NCI-H2196 treated with DMSO at 0.1 percent for 48 hours (cell line): ENCODE measurements around the gene SPAG4.

Experiments
- DNase-seq: peaks from one replicate; lab custom pipeline; 2025; ENCODE audit not compliant: unreplicated experiment; lab: John Stamatoyannopoulos, UW

The SPAG4 gene

DNA sequence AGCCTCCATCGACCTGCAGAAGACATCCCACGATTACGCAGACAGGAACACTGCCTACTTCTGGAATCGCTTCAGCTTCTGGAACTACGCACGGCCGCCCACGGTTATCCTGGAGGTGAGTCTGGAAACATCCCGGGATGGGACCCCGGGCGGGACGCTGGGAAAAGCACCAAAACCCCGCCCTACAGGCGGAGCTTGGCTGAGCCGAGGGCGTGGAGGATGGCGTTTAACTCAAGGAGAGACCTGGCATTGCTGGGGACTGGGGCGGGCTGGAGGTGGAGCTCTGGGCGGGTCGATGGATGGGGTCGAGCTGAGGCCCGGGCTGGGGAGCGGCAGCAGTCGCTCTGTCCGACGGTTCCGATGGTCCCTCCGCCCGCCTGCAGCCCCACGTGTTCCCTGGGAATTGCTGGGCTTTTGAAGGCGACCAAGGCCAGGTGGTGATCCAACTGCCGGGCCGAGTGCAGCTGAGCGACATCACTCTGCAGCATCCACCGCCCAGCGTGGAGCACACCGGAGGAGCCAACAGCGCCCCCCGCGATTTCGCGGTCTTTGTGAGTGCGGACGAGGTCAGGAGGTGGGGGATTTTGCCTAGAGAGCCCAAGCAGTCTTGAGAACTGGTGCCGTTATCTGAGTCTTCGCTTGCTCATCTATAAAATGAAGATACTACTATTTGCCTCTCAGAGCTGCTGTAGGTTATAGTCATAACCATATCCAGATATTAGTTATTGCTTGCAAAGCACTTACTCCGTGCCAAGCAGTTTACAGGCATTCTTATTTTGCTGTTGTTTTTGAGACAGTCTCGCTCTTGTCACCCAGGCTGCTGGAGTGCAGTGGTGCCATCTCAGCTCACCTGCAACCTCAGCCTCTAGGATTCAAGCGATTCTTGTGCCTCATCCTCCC lies 3.8 kb downstream of the SPAG4 start:
- peak; percentile 81 for DNase-seq

DNA sequence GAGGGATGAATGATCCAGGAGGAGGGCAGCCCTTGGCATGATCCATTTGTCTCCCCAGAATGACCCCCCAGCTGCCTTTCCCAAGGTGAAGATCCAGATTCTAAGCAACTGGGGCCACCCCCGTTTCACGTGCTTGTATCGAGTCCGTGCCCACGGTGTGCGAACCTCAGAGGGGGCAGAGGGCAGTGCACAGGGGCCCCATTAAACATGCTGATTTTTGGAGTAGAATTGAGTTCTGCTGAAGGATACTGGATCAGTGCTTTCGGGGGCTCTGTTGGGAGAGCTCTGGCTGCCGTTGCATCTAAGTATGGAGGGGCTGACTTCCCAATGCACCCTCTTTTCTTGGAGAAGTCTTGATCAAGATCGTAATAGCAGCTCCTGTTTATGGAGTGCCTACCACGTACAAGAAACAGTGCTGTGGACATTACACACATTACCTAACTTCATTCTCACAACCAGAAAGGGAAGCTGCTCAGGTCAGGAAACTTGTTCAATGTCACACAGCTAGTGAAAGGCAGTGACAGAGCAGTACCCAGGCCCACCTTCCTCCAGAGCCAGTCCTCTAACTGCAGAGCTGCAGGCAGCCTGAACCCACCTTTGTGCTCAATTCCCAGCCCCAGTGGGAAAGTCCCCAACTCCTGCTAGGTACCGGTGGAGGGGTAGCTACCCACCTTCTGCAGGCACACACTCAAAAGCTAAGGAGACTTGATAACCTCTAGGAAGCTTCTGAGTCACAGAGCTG lies 5.4 kb downstream of the SPAG4 start:
- DNase-seq = no peak

DNA sequence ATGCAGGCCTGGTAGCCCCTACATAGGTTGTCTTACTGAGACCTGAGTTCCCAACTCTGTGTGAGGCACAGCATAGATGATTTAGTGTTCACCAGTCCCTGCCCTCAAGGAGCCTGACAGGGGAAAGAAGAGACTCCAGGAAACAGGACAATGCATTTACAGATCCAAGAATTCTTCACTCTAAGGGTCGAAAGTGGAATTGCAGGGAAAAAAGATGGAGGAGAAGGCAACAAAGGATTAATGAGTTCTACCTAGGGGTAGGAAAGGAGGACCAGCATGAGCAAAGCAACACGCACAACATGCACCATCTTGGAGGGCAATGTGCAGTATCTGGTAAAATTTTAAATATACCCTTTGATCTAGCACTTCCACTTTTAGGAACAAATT lies 5.9 kb downstream of the SPAG4 start:
- no peak for DNase-seq

DNA sequence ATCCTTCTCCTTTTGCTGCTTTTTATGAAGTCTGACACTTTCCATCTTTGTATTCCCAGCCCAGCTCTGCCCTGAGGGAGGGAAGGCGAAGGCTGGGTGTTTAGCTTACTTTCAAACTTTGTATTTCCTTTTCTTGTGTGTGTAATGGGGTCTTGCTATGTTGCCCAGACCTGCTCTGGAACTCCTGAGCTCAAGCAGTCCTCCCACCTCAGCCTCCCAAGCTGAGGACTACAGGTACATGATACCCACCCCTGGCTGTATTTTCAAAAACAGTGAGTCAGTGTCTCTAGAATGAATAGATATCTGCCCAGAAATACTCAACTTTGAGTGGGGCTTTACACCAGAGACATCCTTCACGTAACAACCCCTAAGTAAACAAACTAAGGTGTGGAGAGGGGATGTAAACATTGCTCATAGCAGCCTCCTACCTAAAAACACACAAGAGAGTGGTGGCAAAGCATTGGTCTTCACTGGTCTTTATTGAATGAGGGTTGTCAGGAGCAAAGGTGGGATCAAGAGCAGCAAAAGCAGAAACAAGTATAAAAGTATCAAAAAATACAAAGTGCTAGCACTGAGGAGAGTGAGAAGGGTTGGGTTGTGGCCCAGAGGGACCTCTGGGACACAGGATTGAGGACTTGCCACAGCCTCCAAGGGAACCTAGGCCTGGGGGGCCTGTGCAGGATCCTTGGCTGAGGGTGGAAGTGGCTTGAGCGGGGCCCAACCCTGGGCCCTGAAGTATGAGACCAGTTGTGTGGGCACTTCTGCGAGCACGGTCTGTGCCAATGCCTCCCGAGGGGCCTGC lies 10.2 kb downstream of the SPAG4 start:
- DNase-seq = no peak

DNA sequence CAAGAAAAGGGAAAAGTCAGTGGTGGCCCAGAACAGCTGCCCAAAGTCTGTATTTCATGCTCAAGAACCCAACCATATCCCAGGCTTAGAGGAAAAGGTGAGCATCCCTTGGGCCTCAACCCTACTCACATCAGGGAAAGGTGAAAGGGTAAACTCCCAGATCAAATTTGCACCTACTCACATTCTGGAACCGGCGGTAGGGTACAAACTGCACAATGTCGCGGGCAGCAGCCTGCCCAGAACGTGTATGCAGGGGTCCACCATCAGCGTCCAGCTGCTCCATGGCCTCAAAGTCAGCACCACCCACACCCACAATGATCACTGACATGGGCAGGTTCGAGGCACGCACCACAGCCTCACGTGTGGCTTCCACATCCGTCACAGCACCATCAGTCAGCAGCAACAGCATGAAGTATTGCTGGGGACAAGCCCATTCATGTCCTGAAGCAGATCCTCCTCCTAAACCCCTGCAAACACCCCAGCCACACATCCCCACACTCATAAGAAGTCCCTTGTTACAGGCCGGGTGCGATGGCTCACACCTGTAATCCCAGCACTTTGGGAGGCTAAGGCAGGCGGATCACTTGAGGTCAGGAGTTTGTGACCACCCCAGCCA lies 10.9 kb downstream of the SPAG4 start:
- no peak for DNase-seq

DNA sequence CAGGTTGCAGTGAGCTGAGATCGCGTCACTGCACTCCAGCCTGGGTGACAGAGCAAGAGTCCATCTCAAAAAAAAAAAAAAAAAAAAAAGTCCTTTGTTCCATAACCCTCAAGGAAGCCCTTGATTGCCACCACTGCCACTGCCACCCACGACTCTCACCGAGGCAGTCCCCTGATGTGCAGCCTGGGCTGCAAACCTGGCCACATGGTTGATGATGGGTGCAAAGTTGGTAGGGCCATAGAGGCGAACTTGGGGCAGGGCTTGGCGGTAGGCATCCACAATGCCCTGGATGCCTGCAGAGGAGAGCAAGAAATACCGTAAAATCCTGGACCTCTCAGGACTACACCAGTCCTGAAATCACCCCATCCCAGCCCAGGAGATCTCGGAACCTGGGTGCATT lies 11.5 kb downstream of the SPAG4 start:
- no peak for DNase-seq

DNA sequence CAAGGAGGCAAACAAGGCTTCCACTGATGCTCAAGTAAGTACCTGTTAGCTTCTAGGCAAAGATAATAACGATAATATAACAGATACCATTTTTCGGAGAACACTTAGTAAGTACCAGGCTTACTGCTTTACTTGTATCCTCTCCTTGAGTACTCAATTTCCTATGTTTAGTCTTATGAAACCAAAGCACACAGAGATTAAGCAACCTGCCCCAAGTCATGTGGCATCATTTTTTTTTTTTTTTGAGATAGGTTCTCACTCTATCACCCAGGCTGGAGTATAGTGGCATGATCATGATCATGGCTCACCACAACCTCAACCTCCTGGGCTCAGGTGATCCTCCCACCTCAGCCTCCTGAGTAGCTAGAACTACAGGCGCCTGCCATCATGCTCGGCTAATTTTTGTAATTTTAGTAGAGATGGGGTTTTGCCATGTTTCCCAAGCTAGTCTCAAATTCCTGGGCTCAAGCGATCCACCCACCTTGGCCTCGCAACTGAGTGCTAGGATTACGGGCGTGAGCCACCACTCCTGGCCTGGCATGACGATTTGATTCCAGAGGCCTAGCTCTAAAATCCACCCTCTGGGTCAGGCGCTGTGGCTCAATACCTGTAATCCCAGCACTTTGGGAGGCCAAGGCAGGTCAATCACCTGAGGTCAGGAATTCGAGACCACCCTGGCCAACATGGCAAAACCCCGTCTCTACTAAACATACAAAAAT lies 14.0 kb downstream of the SPAG4 start:
- DNase-seq = no peak

DNA sequence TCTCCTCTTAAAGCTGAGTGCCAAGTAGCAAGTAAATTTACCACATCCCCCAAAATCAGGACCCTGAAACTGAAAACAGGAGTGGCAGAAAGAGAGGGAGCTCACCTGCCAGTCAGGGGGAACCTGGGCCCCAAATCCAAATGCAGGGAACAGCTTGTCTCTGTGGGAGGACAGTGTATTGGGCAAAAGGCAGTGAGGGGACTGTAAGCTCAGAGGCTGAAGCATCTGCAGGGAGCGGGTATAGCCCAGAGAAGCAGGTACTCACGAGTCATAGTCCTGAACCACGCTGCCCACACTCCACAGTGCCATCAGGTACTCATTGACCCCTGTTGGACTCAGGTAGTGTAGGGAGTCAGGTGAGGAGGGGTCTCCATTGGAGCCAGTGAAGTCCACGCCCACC lies 15.0 kb downstream of the SPAG4 start:
- DNase-seq = no peak

DNA sequence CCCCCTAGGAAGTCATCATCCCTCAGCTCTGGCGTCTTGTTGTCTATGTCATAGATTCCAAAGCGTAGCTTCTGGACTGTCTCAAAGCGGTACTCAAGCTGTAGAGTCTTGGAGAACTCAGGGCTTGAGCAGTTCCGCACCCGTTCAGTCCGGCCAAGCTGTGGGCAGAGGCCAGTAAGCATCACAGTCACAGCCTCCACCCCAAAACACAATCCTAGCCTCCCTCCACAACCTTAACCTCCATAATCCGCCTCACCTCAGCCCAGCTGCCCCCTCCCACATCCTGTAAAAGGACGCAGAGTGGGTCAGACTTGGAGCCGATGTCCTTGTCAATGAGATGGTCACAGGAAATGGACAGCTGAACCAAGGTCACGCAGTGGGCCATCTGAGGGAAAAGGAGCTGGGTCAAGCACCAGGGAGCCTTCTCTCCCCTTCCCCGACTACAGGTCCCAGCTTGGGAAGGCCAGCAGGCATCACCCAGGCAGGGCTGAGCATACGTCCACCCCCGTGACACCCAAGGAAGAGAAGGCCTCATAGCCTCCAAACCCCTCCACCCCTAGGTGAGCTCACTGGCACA lies 17.0 kb downstream of the SPAG4 start:
- DNase-seq = no peak

DNA sequence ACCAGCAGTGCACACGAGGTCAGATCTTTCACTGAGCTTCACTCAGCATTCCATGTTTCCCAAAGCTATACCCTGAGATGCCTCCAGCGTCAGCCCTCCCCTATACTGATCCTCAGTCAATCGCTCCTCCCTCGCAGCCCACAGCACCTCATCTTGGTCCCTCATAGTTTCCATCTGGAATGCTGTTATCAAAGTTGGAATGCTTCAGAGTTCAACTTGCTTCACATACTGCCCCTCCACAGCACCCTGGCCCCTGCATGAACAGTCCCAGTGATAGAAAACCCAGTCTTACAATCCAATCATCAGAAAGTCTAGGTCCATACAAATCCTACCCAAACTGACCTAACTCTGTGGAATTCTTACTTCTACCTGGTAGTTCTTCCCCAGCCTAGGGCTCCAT lies 20.0 kb downstream of the SPAG4 start:
- DNase-seq = no peak

DNA sequence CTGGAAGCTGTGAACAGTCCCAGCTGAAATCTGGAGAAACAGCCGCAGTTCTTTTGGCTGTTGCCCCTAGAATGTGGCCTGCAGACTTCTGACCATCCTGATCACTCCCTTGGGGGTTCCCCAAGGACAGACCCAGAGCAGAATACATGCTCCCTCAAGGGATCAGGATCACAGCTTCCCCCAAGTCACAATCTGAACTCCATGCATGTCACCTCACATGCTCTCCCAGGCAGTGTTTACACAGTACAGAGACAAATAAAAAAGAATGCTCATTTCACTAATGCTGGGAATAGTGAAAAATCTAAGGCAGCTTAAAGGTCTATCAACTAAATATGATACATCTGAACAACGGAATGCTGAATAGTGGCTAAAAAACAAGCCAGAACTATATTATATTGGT lies 20.5 kb downstream of the SPAG4 start:
- no peak for DNase-seq

DNA sequence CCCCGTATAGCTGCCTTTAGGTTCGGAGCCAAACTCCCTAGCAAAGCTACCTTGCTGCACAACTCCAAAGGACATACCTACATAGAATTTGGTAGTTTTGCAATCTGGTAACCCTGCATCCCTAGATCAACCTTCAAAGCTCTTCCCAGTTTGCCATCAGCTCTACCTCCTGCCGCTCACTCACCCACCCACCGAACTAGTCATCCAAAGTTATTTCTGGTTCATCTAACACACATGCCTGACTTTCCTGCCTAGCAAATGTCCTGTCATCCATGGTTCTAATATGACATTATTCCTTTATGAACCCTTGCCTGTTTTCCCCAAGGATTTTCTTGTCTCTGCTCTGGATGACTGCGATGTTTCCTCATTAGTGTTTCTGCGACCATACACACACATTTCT lies 21.6 kb downstream of the SPAG4 start:
- no peak for DNase-seq

DNA sequence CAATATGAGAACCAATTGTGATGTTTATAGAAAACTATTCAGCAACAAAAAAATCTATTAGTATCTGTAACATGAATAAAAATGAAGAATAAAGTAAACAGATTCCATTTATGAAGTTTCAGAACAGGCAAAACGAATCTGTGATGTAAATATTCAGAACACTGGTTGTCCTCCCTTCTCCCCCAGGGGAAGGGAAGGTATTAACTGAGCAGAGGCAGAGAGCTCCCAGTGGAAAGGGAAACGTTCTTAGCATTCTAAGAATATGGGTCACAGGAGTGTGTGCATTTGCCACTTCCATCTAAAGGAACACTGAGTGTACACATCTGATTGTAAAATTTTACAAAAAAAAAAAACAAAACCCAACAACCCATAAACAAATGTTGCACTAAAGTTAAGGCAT lies 23.1 kb downstream of the SPAG4 start:
- no peak for DNase-seq

DNA sequence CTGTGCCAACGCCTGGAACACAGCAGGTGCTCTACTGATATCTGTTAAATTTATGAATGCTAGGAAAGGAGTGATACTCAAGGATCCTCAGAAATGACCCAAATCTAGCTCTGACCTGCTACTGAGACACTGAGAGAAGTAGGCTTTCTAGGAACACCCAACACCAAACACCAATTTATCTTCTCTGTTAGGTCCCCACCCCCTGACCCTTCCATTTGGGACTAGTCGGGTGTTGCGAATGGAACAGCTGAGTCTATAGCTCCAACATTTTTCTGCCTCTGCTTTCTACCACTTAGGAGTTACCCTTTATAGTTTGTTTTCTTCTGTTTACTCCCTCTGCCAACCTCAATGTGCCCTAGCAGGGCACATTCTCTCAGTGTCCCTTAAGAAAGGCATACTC lies 25.1 kb downstream of the SPAG4 start:
- DNase-seq = no peak

DNA sequence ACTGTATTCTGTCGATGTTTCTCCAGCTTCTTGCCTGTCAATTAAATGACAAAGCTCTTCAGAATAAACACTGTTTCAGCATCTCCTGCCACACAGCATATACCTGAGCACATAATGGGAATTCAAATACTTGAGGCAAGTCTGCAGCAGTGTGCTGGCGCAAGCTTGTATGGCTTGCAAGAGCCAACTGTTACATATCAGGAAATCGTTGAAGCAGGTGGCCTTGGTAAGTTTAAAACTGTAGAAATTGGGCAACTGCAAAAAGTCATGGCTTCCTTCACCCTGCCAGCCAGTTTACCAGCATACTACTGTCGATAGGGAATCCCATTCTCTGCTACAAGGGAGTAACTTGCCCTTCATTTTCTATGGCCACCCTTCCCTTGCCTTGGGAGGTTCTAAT lies 26.1 kb downstream of the SPAG4 start:
- DNase-seq = no peak

DNA sequence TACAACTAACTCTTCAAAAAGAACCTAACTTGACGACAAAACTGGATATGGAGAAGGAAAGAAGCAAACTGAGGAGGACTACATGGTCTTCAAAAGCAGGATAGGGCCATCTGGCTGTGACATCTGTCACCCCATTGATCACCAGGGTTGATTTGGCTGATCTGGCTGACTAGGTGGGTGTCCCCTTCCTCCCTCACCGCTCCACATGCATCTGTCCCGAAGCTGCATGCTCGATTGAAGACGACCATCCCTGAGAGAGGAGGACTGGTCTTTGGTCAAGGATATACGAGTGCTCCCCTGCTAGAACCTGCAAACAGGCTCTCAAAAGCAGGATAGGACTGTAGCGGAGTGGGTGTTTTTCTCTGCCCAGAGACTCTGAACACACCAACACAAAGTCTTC lies 27.4 kb downstream of the SPAG4 start:
- DNase-seq = no peak

DNA sequence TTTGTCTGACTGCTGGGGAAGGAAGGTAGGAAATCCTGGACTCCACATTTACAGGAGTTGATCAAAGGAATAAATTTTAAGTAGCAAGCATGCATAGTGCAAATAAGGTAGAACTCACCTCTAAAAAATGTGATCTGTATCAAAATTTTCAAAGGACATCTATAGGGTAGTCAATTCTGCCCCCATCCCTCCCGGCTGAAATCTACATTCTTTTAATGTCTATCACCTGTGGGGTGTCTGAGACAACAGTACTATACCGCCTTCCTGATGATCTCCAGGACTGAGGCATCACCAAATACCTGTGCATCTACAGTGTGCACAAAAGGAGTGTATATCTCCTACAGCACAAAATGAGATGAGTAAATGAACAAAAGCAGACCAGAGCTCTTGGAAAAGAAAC lies 29.2 kb downstream of the SPAG4 start:
- no peak for DNase-seq

DNA sequence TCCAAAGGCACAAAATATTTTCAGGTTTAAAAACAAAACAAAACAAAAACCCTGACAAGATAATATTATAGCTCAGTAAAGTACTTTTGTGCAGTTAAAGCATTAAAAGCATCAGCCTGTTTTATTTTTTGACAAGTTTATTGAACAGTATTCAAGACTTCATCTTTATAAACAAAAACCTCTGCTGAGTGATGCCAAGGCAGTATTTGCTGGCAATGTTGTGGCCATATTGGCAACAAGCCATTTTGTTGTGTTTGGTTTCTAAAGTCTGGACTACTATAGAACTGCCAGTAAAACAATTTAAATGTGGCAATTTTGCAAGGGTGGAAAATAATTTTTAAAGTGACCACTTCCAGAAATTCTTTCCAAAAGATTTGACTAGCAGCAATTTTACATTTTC lies 33.2 kb downstream of the SPAG4 start:
- DNase-seq = no peak

DNA sequence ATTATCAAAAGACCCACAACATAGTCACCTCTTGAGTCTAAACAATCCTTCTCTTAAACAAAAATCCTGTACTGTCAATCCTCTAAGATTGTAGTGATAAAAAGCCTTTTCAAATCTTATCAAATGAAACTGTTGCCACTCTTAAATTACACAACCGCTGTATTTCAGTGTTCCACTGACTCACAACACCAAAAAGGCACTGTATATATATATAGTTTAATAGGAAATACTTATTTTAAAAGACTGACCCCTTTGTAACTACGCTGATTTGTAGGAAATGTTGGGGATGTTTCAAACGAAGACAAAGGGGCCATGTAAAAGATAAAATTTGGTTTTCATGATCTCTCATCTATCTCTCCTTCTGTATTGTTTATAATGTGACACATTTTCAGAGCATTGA lies 35.0 kb downstream of the SPAG4 start:
- DNase-seq = no peak

DNA sequence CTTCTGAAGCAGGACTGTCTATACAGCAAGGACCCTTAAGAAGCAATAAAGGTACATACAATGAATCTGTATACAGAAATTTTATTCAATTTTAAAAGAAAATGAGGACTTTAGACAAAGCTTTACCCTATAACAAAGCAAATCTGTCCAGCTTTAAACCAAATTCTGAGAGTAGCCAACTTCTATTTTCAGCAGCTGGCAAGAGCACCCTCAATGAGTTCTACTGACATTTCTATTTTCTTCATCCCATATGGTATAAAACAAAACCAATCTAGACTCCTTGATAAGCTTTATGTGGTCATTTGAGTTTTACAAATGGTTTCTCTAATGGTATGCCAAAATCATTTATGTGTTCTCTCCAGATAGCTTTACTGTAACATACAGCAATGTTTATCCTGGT lies 36.3 kb downstream of the SPAG4 start:
- no peak for DNase-seq
